Suprapubic skin (tissue), 4 donors: ENCODE measurements around the gene NOP14. TPM values are rescaled to one million over a fixed set of nuclear protein-coding genes. Genes with fewer than 3 reads are reported as not detected.

Experiments
- DNase-seq, 2 donors: peaks; one replicate each; pipeline ENCODE4 v3.0.0-alpha.2; 2019; ENCODE audit warnings: low spot score in 2 of 2
- H3K27ac ChIP-seq: fragments of 200-600 bp; sonication (generic); one replicate; pipeline ENCODE4 v1.5.1; 2019
- H3K27me3 ChIP-seq: fragments of 200-600 bp; sonication (generic); one replicate; pipeline ENCODE4 v1.5.1; 2019
- H3K36me3 ChIP-seq: fragments of 200-600 bp; sonication (generic); one replicate; pipeline ENCODE4 v1.5.1; 2019
- H3K4me1 ChIP-seq: fragments of 200-600 bp; sonication (generic); one replicate; pipeline ENCODE4 v1.5.1; 2019
- H3K4me3 ChIP-seq: fragments of 200-600 bp; sonication (generic); one replicate; pipeline ENCODE4 v1.5.1; 2019; ENCODE audit warnings: mild to moderate bottlenecking
- H3K9me3 ChIP-seq: fragments of 200-600 bp; sonication (generic); one replicate; pipeline ENCODE4 v1.5.1; 2019
- EP300 ChIP-seq: sonication (generic); formaldehyde crosslinking; IDR thresholded peaks from one replicate; pipeline ENCODE4 v1.6.1; 2017; ENCODE audit warnings: antibody characterized with exemption
- POLR2A ChIP-seq, 2 donors: fragments of 450-650 bp; IDR thresholded peaks; one replicate each; pipeline ENCODE4 v1.6.1; 2017; ENCODE audit warnings: antibody characterized with exemption in 2 of 2, mild to moderate bottlenecking in 2 of 2, moderate library complexity in 2 of 2
- POLR2AphosphoS5 ChIP-seq, 3 donors: sonication (generic); formaldehyde crosslinking; IDR thresholded peaks; one replicate each; pipeline ENCODE4 v1.6.1; 2017; ENCODE audit warnings: antibody characterized with exemption in 3 of 3
- WGBS: methylation state at CpG from one replicate; pipeline ENCODE4 v1.1.5; 2018; 5-methylcytosine and 5-hydroxymethylcytosine counted together
- total RNA-seq, 4 donors: library from RNA; depleted of rRNA; stranded (reverse); fragments of >200 nt; gene quantifications; one replicate each; pipeline ENCODE4 v1.1.0, GENCODE V29; 2016
- TF ChIP-seq, protein P1 (sequence below), 2 donors: fragments of 200-600 bp in 1 of 2; fragments of 450-650 bp in 1 of 2; sonication (generic) in 1 of 2; IDR thresholded peaks; one replicate each; pipeline ENCODE4 v1.5.1; 2016 to 2019; ENCODE audit warnings: antibody characterized with exemption in 2 of 2, mild to moderate bottlenecking in 1 of 2, moderate library complexity in 1 of 2

The NOP14 gene
- total RNA-seq, 4 donors from 2014 or later: 23.4 to 30.8 (median 27.1) TPM

DNA sequence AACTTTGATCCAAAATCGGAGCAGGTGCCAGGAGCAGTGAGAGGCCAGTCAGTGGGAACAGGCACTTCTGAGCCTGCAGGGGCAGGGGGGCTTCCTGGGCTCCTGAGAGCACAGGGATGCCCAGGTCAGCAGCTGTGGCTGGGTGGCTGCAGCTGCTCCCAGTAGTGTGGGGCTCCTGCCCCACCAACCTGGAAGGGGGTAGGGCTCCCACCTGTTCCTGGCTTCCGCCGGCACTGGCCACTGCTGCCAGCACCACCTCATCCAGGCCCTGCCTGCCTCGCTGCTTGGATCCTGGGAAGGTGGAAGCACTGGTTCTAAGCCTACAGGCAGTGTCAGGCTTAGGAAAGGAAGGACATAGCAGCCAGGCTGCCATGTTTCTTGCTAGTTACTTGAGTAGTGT lies 18.8 kb upstream of the NOP14 start:
- WGBS: 100% methylated on average over 1 of the region's 4 CpGs

DNA sequence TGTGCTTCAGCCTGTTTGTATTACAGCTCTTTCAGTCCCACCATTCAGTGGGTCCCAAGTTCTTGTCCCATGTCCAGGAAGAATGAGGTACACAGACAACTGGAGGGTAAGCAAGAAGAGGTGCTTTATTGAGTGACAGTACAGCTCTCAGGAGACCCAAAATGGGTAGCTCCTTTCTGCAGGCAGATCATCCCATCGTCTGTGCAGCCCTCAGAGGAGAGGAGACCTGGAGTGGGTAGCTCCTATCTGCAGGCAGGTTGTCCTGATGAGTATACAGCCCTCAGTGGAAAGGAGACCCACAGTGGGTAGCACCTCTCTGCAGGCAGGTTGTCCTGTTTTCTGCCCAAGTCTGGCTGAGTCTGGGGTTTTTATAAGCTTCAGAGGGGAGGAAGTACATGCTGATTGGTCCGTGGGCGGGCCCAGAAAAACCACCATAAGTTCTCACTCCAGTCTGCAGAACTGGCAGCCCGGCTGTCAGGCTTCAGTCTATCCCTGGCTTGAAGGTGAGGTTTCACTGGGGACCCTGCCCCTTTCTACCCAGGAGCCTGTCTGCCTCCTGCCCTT lies 18.1 kb upstream of the NOP14 start:
- no peak for TF ChIP-seq EP300
- TF ChIP-seq POLR2AphosphoS5 (IDR thresholded peaks at IDR 0.05): no peak
- TF ChIP-seq POLR2A (IDR thresholded peaks at IDR 0.05): no peak
- TF ChIP-seq, protein P1, sequence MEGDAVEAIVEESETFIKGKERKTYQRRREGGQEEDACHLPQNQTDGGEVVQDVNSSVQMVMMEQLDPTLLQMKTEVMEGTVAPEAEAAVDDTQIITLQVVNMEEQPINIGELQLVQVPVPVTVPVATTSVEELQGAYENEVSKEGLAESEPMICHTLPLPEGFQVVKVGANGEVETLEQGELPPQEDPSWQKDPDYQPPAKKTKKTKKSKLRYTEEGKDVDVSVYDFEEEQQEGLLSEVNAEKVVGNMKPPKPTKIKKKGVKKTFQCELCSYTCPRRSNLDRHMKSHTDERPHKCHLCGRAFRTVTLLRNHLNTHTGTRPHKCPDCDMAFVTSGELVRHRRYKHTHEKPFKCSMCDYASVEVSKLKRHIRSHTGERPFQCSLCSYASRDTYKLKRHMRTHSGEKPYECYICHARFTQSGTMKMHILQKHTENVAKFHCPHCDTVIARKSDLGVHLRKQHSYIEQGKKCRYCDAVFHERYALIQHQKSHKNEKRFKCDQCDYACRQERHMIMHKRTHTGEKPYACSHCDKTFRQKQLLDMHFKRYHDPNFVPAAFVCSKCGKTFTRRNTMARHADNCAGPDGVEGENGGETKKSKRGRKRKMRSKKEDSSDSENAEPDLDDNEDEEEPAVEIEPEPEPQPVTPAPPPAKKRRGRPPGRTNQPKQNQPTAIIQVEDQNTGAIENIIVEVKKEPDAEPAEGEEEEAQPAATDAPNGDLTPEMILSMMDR (IDR thresholded peaks at IDR 0.05): no peak
- Histone ChIP-seq H3K4me3 (no peak overlapping the region), H3K36me3 (no peaks in the 10 kb centered on the region), H3K9me3 (no peaks in the 10 kb centered on the region), H3K27ac (no peak overlapping the region), H3K27me3 (no peaks in the 10 kb centered on the region), H3K4me1 (no peaks in the 10 kb centered on the region)
- 80% methylated on average over 2 of the region's 4 CpGs for WGBS
- DNase-seq: no peak

More for the DNA sequence above, 18.8 kb upstream of the NOP14 start:
- Histone ChIP-seq H3K27ac (no peak overlapping the region), H3K9me3 (no peaks in the 10 kb centered on the region), H3K4me1 (no peaks in the 10 kb centered on the region), H3K27me3 (no peaks in the 10 kb centered on the region), H3K4me3 (no peak overlapping the region), H3K36me3 (no peaks in the 10 kb centered on the region)
- DNase-seq: no peak
- TF ChIP-seq, protein P1 (IDR thresholded peaks at IDR 0.05): no peak
- TF ChIP-seq EP300 (no peak), POLR2AphosphoS5 (IDR thresholded peaks at IDR 0.05) (no peak), POLR2A (IDR thresholded peaks at IDR 0.05) (no peak)

DNA sequence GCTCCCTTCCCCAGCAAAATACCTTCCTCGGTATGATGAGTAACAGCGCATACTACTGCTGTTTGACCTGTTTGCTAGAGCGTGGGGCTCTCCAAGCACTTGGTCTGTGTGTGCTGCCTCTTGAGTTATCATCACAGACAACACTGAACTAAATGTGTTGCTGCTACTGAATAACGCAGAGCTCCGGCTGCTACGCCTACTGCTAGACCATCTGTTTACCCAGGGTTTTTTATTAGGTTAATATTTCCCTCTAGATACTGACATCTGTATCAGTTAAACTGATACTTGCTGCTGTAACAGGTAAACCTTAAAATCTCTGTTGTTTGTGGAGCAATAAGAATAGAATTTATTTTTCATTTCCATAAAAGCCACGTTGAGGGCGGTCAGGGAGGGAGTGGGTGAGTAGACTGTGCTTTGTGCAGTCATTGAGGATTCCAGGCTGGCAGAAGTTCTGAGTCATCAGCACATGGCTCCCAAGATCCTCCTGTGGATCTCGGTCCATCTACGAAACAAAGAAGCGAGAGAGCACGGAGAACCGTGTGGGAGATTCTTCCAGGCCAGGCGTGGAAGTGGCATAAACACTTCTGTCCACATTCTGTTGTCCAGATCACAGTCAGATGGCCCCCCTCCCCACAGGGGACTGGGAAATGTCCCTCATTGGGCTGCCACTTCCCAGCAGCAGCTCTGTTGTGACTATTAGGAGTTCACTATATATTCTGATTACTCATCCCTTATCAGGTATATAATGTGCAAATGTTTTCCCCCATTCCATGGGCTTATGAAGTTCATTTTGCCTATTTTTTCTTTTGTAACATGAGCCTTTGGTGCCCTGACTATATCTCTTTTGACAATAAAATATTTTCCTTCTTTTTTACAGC lies 14.2 kb upstream of the NOP14 start:
- no peaks in the 10 kb centered on the region for H3K9me3 ChIP-seq
- no peak for TF ChIP-seq POLR2A (IDR thresholded peaks at IDR 0.05)
- TF ChIP-seq POLR2AphosphoS5 (IDR thresholded peaks at IDR 0.05): no peak
- TF ChIP-seq, protein P1 (IDR thresholded peaks at IDR 0.05): no peak
- TF ChIP-seq EP300: no peak
- H3K4me3 ChIP-seq: no peak overlapping the region
- WGBS: 86% methylated on average over 14 of the region's 14 CpGs
- H3K36me3 ChIP-seq: no peaks in the 10 kb centered on the region
- no peaks in the 10 kb centered on the region for H3K4me1 ChIP-seq
- H3K27me3 ChIP-seq: no peaks in the 10 kb centered on the region
- DNase-seq: no peak
- no peak overlapping the region for H3K27ac ChIP-seq

DNA sequence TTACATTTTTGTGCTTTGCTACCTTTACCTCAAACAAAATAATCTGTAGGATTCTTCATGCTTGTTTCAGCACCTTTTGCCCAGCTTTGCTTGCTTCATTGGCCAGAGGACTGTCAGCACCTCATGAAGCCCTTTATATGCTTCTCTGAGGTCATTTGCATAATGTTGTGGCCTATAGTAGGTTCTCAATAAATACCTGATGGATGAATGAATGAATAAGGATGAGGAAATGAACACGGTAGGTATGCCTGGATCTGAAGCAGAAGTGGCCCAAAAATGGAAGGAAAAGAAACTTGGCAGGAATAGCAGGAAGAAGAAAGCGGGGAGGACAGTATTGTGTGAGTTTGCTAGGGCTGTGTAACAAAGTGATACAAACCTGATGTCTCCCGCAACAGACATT lies 8.1 kb upstream of the NOP14 start:
- no peaks in the 10 kb centered on the region for H3K36me3 ChIP-seq
- H3K27ac ChIP-seq: no peak overlapping the region
- H3K27me3 ChIP-seq: no peaks in the 10 kb centered on the region
- no peaks in the 10 kb centered on the region for H3K4me1 ChIP-seq
- 94% methylated on average over 3 of the region's 3 CpGs for WGBS
- TF ChIP-seq EP300: no peak
- TF ChIP-seq POLR2A (IDR thresholded peaks at IDR 0.05): no peak
- TF ChIP-seq, protein P1 (IDR thresholded peaks at IDR 0.05): no peak
- no peak for TF ChIP-seq POLR2AphosphoS5 (IDR thresholded peaks at IDR 0.05)
- H3K9me3 ChIP-seq: no peaks in the 10 kb centered on the region
- DNase-seq: no peak
- H3K4me3 ChIP-seq: no peak overlapping the region

DNA sequence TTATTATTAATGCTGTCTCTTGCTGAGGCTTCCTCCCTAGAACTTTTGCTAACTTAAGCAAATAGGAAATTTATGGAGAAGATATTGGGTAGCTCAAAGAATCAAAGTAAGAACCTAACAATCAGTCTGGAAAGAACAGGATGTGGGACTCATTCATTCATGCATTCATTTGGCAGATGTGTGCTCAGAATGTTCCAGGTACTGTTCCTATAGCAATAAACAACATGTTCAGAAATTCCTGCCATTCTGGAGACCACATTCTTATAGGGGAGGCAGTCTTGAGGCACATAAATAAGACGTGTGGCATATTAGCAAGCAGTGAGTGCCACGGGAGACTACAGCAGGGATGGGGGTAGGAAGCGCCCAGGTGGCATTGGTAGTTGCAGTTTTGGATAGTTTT lies 5.2 kb upstream of the NOP14 start:
- no peaks in the 10 kb centered on the region for H3K9me3 ChIP-seq

More for the DNA sequence above, 5.2 kb upstream of the NOP14 start:
- no peak for DNase-seq
- Histone ChIP-seq H3K4me3 (no peak overlapping the region), H3K36me3 (no peaks in the 10 kb centered on the region), H3K27ac (no peak overlapping the region), H3K27me3 (no peaks in the 10 kb centered on the region), H3K4me1 (peaks cover 9% of the 10 kb centered on the region)
- 67% methylated on average over 3 of the region's 3 CpGs for WGBS
- TF ChIP-seq POLR2AphosphoS5 (IDR thresholded peaks at IDR 0.05) (no peak), EP300 (no peak), POLR2A (IDR thresholded peaks at IDR 0.05) (no peak)
- TF ChIP-seq, protein P1 (IDR thresholded peaks at IDR 0.05): no peak
